B cell (primary cell): ENCODE measurements around the gene LRP1-AS. TPM values are rescaled to one million over a fixed set of nuclear protein-coding genes. Genes with fewer than 3 reads are reported as not detected.

Source experiments
- ATAC-seq: fragments of 200-7000 bp; cut with Tn5 transposase; one replicate; pipeline ENCODE4 v1.10.0; 2021; ENCODE audit warnings: low read depth, mild to moderate bottlenecking, moderate number of reproducible peaks, moderate library complexity
- CTCF ChIA-PET: fragments of 350-600 bp; sonication (Branson Sonifier 250); formaldehyde crosslinking; loops from one replicate; lab custom pipeline; 2021; ENCODE audit warnings: antibody characterized with exemption, inconsistent platforms; lab: Charles Lee
- POLR2A ChIA-PET: fragments of 350-600 bp; sonication (Branson Sonifier 250); formaldehyde crosslinking; loops from one replicate; lab custom pipeline; 2021; ENCODE audit warnings: antibody characterized with exemption; lab: Charles Lee
- DNase-seq: peaks from one replicate; pipeline ENCODE4 v3.0.0; 2013
- H2AFZ ChIP-seq: 2 replicates; pipeline ENCODE4 v1.6.1; 2012; ENCODE audit warnings: mild to moderate bottlenecking, low read depth, low read length; ENCODE audit not compliant: insufficient read depth, poor library complexity, severe bottlenecking
- H3K27ac ChIP-seq, 2 donors: 1 replicate in 1 of 2; 2 replicates in 1 of 2; pipeline ENCODE4 v1.5.1; 2012 to 2013; ENCODE audit warnings: low read length in 2 of 2, mild to moderate bottlenecking in 2 of 2, moderate library complexity in 1 of 2
- H3K27me3 ChIP-seq, 4 experiments: fragments of 200-600 bp in 1 of 4; sonication (generic) in 1 of 4; replicated peaks in 1 of 4; 1 replicate in 2 of 4; 2 replicates in 2 of 4; pipeline versions ENCODE4 v1.6.1 to v1.7.0; 2013 to 2016; ENCODE audit warnings: low read length in 3 of 4, mild to moderate bottlenecking in 2 of 4, mixed read lengths in 1 of 4, moderate library complexity in 1 of 4; ENCODE audit not compliant: insufficient read depth in 4 of 4, control insufficient read depth in 3 of 4; ENCODE audit errors: control extremely low read depth in 1 of 4
- H3K36me3 ChIP-seq, 2 experiments: replicated peaks in 1 of 2; 1 replicate in 1 of 2; 2 replicates in 1 of 2; pipeline versions ENCODE4 v1.6.1 to v1.7.1; 2013; ENCODE audit warnings: low read length in 1 of 2; ENCODE audit not compliant: insufficient read depth in 2 of 2, control insufficient read depth in 1 of 2; ENCODE audit errors: control extremely low read depth in 1 of 2, extremely low read depth in 1 of 2
- H3K4me1 ChIP-seq, 2 donors: fragments of 200-600 bp in 1 of 2; sonication (generic) in 1 of 2; 1 replicate in 1 of 2; 2 replicates in 1 of 2; pipeline versions ENCODE4 v1.5.1 to v1.6.1; 2013 to 2017; ENCODE audit warnings: low read length in 2 of 2; ENCODE audit not compliant: control insufficient read depth in 2 of 2, insufficient read depth in 2 of 2
- H3K4me2 ChIP-seq: replicated peaks from 2 replicates; pipeline ENCODE3; 2012; ENCODE audit warnings: mild to moderate bottlenecking, low read depth, low read length; ENCODE audit not compliant: poor library complexity, severe bottlenecking
- H3K4me3 ChIP-seq, 5 experiments: fragments of 200-600 bp in 1 of 5; sonication (generic) in 1 of 5; 1 replicate in 3 of 5; 2 replicates in 2 of 5; pipeline versions ENCODE4 v1.5.1 to v1.7.0; 2011 to 2016; ENCODE audit warnings: low read length in 4 of 5, mild to moderate bottlenecking in 4 of 5, low read depth in 2 of 5, control low read depth in 1 of 5, moderate library complexity in 1 of 5; ENCODE audit not compliant: insufficient read depth in 1 of 5; ENCODE audit errors: control extremely low read depth in 1 of 5, extremely low read depth in 1 of 5
- H3K79me2 ChIP-seq: fragments of 200-600 bp; sonication (generic); one replicate; pipeline ENCODE4 v1.6.0; 2016; ENCODE audit warnings: low read length; ENCODE audit not compliant: control insufficient read depth, insufficient read depth
- H3K9ac ChIP-seq: fragments of 200-600 bp; sonication (generic); 2 replicates; pipeline ENCODE4 v1.6.1; 2017; ENCODE audit warnings: mild to moderate bottlenecking, low read length, moderate library complexity
- H3K9me3 ChIP-seq, 3 donors: one replicate each; pipeline versions ENCODE4 v1.6.1 to v1.7.1; 2013; ENCODE audit warnings: low read length in 2 of 3; ENCODE audit not compliant: control insufficient read depth in 2 of 3, insufficient read depth in 1 of 3; ENCODE audit errors: control extremely low read depth in 1 of 3
- H4K20me1 ChIP-seq: 2 replicates; pipeline ENCODE4 v1.6.0; 2012; ENCODE audit warnings: mild to moderate bottlenecking, low read length; ENCODE audit not compliant: insufficient read depth, control insufficient read depth, poor library complexity, severe bottlenecking
- H3K27ac Mint-ChIP-seq: one replicate; pipeline ENCODE4 v1.8.0; 2021; ENCODE audit warnings: mixed read lengths
- H3K27me3 Mint-ChIP-seq: one replicate; pipeline ENCODE4 v1.8.0; 2021; ENCODE audit warnings: mixed read lengths
- H3K4me1 Mint-ChIP-seq: one replicate; pipeline ENCODE4 v1.8.0; 2021; ENCODE audit warnings: mixed read lengths
- H3K4me3 Mint-ChIP-seq: one replicate; pipeline ENCODE4 v1.8.0; 2021; ENCODE audit warnings: mixed read lengths
- H3K9me3 Mint-ChIP-seq: one replicate; pipeline ENCODE4 v1.8.0; 2022; ENCODE audit warnings: mixed read lengths; ENCODE audit not compliant: insufficient read depth
- CTCF ChIP-seq: fragments of 200-600 bp; IDR thresholded peaks from one replicate; pipeline ENCODE4 v1.8.0; 2022; ENCODE audit warnings: antibody characterized with exemption, mild to moderate bottlenecking
- EZH2 ChIP-seq: IDR thresholded peaks from 2 replicates; pipeline ENCODE4 v1.6.1; 2012; ENCODE audit warnings: borderline replicate concordance, low read depth, mild to moderate bottlenecking, moderate library complexity, low read length; ENCODE audit not compliant: insufficient read depth, poor library complexity, severe bottlenecking
- WGBS: methylation state at CpG from one replicate; pipeline ENCODE4 v1.1.5; 2013; ENCODE audit warnings: missing lambda C conversion rate; ENCODE audit not compliant: insufficient coverage; 5-methylcytosine and 5-hydroxymethylcytosine counted together
- intact Hi-C: fragments of 100-400 bp; cut with micrococcal nuclease; formaldehyde crosslinking; loops from one replicate; pipeline ENCODE4 v1.10.0; 2022
- polyA plus RNA-seq: library from polyadenylated mRNA; depleted of rRNA; stranded (reverse); fragments of >200 nt; gene quantifications from 2 replicates; pipeline ENCODE4 v1.2.3, GENCODE V29; 2012
- total RNA-seq, 2 donors: library from RNA; stranded (reverse); fragments of 120-200 nt in 1 of 2; gene quantifications; 1 replicate in 1 of 2; 2 replicates in 1 of 2; pipeline versions ENCODE4 v1.2.3 to v1.2.4, GENCODE V29; 2013 to 2022

The LRP1-AS gene
- total and polyA plus RNA-seq, 2 donors (not counting 1 experiment from before 2014, with no cell fraction given): not detected

- intact Hi-C loops: no loop called here
- no peak overlapping the region for H2AFZ ChIP-seq
- DNase-seq: no peak
- Mint-ChIP-seq H3K27me3 (peaks cover 14% of the 10 kb centered on the region), H3K4me3 (no peak overlapping the region), H3K9me3 (no peaks in the 10 kb centered on the region), H3K27ac (no peak overlapping the region), H3K4me1 (peaks cover 12% of the 10 kb centered on the region)
- peaks cover 0 to 13% (median 3%) of the 10 kb centered on the region in 4 experiments for H3K27me3 ChIP-seq
- TF ChIP-seq EZH2 (no peak), CTCF (no peak)
- ChIA-PET CTCF (interaction anchor here (1.1 kb wide), 1 partner anchor 42 kb away, joined by 6 read pairs; no protein-coding TSS in a partner anchor), POLR2A (no interaction called here)
- 94% methylated on average over 6 of the region's 9 CpGs for WGBS
- no peak for ATAC-seq
- H3K4me3 ChIP-seq: no peak overlapping the region
- H3K36me3 ChIP-seq: no peaks in the 10 kb centered on the region
- H3K4me1 ChIP-seq: peaks cover 8 to 18% of the 10 kb centered on the region in 2 donors
- H3K9me3 ChIP-seq: no peaks in the 10 kb centered on the region
- H3K9ac ChIP-seq: no peak overlapping the region
- no peaks in the 10 kb centered on the region for H4K20me1 ChIP-seq
- no peak overlapping the region for H3K4me2 ChIP-seq
- H3K79me2 ChIP-seq: no peaks in the 10 kb centered on the region
- no peak overlapping the region for H3K27ac ChIP-seq
These were observed 15.3 kb downstream of the LRP1-AS start for GRCh38 chr12:57131896-57132744.

GRCh38 chr12:57130941-57131340, 16.5 kb downstream of the LRP1-AS start:
- no CpG with 5 or more reads among the region's 2 CpGs for WGBS
- Mint-ChIP-seq H3K4me3 (peak overlapping the region; percentile 29), H3K27ac (no peak overlapping the region), H3K4me1 (peaks cover 16% of the 10 kb centered on the region), H3K27me3 (peaks cover 14% of the 10 kb centered on the region), H3K9me3 (no peaks in the 10 kb centered on the region)
- peaks cover 0 to 13% (median 3%) of the 10 kb centered on the region in 4 experiments for H3K27me3 ChIP-seq
- H3K9ac ChIP-seq: no peak overlapping the region
- intact Hi-C loops: no loop called here
- CTCF ChIA-PET: interaction anchor here (0.6 to 1.1 kb wide), 3 partner anchors 19 to 627 kb away, joined by 3 to 4 read pairs (median 4); no protein-coding TSS in a partner anchor
- H3K79me2 ChIP-seq: no peaks in the 10 kb centered on the region
- no peaks in the 10 kb centered on the region for H3K9me3 ChIP-seq
- no peak overlapping the region for H3K4me3 ChIP-seq
- no peak overlapping the region for H3K27ac ChIP-seq
- no peak overlapping the region for H2AFZ ChIP-seq
- H3K4me2 ChIP-seq: no peak overlapping the region
- TF ChIP-seq EZH2 (no peak), CTCF (no peak)
- no peaks in the 10 kb centered on the region for H3K36me3 ChIP-seq
- H3K4me1 ChIP-seq: peaks cover 11 to 21% of the 10 kb centered on the region in 2 donors
- POLR2A ChIA-PET: no interaction called here
- DNase-seq (peak; percentile 35), ATAC-seq (no peak)
- H4K20me1 ChIP-seq: no peaks in the 10 kb centered on the region
